Cerebellar nuclear complex (tissue), 1 donor: Measurements from ENCODE around the gene ITGA5.

Source experiments
- DNase-seq, 2 experiments: peaks; one replicate each; lab custom pipeline; 2025; lab: John Stamatoyannopoulos, UW

ITGA5 gene

DNA sequence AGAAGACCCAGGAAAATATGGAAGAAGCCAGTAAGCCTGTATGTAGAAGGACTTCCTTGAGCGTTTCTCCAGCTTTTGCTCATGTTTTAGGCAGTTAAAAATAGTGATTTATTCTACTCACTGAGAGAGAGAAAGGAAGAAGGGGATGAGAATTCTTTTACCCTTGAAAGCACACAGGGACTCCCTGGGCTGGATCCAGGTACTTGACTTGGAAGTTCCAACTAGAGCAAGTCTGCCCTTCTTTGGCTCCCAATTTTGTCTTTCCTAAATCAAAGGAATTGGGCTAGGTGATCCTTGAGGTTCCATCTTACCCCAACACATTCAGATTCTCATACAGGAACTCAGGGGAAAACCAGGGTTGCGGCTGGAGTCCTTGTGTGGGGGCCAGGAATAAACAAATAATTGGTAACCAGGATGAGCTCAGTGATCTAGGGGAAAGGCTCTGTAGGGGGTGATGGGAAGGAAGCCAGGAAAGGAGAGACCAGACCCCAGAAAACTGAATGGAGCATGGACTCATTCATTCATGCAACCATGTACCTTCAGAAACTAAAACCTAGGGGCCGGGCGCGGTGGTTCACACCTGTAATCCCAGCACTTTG lies 11.5 kb upstream of the ITGA5 start:
- DNase-seq = no peak

DNA sequence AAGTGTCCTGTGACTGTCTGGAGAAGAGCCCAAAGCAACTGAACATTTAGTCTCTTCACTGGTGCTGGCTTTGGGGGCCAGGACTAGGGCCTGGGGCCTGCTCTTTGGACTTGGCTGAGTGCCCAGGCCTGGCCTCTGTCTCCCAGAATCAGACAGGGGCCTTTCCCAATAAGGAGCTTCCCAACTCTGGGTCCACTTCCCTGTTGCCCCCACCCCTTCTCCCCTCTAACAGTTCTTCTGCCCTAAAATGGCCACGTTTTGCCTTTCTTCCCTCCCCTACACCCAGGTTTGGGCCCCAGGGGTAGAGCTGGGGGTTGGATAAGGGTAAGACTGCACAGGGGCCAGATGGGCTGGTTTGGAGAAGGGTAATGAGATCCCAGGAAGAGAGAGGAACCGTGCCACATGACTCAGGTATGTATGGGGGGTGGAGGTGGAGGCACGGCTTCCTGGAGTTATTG lies 10.0 kb upstream of the ITGA5 start:
- no peak for DNase-seq

DNA sequence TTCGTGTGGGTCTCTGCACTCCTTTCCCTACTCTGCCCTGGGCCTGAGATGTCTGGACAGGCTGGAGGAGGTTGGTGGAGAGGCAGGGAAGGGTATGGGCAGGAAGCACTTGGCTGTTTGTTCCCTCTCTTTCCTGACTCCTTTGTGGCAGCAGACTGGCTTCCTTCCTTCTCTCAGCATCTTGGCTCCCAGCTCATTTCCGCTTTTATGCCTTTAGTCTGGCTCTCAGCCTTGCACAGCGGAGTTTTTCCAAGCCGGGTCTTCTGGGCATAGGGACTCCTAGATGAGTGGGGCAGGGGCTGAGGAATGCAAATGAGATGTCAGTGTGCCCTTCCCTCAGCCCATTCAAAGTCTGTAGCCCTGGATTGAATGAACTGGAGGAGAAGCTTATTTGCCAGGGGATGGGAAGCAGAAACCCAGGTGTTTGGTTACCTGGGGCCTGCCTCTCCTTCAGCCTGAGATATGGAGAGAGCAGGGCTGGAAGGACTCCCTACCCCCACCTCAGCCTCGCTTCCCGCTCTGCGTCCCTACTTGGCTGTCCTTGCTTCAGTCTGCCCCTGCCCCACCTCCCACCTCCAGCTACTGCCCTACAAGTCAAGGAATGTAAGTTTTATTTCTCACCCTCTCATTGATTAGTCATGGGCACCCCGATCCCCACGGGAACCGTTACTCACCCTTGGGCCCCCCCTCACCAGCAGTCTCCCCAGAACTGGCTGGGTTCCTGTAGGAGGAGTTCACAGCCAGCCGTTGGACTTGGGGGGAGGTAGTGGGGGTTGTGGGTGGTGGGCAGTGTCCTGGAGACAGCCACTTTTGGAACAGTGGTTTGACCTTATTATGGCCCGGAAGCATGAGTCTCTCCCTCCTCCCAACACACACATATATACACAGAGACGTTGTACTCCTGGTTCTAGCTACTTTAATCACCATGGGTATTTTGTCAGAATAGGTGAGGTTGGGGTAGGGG lies 9.3 kb upstream of the ITGA5 start:
- DNase-seq = no peak

DNA sequence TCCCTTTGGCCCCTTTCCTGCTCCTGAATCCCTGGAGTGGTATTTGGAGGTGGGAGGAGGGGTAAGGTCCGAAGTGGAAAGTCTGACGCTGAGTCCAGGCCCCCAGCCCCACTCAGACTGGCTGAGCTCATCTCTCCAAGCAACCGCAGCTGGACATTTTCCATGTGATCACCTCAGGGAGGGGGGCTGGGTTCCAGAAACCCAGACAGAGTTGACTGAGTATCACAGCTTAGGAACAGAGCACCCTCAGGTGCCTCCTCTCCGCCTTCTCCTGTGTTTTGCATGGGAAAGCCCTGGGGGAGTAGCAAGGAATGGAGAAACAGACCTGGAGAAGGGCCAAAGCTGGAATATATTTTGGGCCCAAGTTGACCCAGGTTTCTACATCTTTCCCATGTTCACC lies 8.0 kb upstream of the ITGA5 start:
- no peak for DNase-seq

DNA sequence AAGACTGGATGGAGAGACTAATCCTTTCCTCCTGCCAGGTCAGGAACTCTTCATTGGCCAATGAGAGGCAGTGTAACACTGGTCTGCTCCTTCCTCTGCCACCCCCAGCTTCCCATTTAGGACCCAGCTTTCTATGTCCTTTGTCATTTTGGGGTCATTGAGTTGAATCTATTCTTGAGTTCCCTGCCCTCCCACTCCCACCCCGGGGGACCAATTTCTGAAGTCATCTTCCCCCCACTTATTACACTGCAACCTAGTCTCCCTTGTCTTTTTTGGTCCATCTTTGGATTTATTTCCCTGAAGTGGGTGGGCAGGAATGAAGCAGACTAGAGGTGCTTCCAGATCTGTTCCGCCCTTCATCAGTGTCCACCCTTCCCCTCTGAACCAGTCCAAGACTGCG lies 7.6 kb upstream of the ITGA5 start:
- DNase-seq = no peak

DNA sequence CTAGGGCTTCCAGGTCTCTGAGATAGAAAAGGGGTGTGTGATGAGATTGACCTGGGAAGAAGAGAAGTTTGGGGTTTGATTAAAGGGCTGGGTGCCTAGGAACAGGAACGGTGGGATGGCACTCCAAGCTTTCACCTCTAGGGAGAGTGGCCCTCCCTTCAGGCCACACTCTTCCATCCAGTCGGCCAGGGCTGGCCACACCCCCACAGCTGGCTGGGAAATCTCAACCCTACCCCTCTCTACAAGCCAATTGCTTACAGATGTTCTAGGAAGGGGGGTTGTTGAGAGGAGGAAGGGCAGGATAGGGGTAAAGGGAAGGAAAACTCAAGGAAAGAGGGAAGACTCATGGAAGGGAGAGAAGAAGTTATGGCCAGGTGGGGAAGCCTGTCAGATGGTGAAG lies 6.6 kb upstream of the ITGA5 start:
- no peak for DNase-seq

DNA sequence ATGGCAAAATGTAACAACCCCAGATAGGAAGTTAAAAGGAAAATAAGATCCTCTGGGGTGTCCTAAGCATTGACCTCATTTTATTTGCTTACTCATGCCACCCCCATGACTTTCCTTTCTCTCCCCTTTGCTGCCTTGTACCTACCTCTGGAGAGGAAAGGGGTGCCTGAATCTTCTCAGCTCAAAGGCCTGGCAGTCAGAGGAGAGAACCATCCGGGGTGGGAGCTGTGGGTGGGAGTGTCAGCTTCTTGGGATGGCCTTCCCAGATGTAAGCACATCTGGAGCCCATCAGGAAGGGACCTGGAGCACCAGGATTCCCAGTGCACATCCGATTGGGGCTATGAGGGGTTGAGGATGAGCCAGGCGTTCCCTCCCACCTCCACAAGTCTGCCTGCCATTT lies 5.2 kb upstream of the ITGA5 start:
- no peak for DNase-seq

DNA sequence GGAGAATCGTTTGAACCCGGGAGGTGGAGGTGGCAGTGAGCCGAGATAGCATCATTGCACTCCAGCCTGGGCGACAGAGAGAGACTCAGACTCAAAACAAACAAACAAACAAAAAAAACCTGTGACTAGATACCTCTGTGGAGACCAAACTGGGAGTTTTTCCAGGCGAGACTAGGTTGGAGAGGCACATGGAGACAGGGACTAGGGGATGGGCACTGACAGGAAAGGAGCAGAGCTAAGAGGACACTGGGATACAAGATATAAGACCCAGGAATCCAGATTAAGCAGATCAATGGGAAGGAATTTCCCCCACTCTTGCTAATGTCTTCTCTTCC lies 4.7 kb upstream of the ITGA5 start:
- no peak for DNase-seq

DNA sequence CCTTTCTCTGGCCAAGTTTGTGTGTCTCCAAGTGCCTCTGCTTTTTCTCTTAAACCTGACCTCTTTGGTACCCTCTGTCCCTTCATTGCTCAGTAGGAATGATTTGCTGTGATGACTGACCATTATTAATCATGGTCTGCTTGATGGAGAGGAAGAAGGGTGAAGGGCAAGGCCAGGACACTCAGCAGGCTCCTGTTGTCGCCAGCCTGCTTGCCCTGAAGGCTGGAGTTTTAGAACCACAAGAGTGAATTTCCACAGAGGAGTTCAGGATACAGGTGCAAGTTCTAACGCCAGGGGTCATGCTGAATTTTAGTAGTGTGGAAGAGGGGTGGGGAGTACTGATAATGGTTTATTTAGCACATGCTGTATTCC lies 2.8 kb upstream of the ITGA5 start:
- DNase-seq = no peak

DNA sequence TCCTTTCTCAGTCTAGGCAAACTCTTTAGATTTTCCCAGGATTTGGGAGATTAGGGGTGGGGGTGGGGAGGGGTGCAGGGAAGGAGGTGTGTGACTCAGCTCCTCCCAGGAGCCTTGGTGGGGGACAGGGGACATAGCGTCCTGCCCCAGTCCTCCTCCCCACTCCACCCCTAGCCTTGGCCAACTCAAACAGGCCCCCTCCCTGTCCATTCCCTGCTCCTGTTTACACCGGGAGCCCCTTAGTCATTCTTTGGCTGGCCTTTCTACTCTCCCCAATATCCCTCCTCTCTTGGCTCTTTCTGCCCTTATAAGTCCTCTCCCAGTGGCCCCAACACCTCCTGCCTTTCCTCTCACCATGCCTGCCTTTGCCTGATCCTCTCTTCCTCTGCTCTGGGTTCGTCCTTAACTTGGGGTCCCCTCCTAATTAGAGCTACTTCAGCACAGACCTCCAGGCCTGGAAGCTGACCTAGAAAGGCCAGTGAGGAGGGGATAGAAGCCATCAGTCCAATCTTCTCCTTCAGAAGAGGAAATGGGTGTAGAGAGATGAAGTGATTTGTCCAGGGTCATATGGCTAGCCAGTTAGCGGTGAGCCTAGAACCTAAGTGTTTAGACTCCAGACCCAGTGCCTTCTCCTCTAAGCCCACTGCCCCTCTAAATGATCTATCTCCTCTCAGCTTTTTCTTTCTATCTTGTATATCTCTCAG lies 2.3 kb upstream of the ITGA5 start:
- DNase-seq = no peak

DNA sequence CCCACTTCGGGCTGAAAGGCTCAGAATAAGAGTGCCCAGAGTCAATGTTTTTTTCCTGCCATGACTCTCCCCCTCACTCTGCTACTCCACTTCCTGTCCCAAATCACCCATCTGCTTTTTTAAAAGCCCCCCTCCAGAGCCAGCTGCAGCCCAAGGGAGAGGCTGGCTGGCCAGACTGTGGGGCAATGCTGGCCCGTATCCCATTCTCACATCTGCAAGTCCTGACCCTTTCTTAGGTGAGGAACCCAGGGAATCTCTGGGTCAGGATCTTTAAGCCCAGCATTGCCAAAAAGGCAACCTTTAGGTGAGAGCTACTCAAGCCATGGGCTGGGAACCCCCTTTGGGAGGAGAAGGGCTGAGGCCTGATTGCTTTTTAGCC lies 1.7 kb upstream of the ITGA5 start:
- DNase-seq = no peak

DNA sequence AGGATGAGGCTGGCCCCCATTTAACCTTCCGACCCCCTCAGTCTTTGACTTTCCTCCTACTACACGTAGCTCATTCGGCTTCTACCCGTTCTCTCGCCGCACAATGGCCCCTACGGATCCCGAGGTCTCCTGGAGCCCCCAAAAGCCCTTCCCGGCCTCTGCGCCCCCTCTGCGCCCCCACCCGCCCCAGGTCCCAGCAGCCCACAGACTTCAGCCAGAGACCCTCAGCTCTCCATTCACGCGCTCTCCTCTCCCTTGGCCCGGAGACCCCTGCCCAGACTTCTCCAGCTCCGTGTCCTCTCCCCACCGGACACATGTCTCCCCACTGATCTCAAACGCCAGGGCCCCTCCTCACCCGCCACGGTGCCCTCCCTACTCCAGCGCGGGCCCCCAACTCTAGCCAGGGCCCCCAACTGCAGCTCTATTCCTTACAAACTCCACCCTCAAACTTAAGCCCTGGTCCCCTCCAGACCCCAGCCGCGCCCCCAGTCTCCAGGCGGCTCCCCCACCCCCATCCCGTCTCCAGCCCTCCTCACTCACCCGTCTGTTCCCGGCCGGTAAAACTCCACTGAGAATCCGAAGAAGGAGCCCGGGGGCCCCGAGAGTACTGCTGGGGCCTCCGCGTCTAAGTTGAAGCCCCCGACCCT lies 502 bp downstream of the ITGA5 start:
- no peak for DNase-seq

DNA sequence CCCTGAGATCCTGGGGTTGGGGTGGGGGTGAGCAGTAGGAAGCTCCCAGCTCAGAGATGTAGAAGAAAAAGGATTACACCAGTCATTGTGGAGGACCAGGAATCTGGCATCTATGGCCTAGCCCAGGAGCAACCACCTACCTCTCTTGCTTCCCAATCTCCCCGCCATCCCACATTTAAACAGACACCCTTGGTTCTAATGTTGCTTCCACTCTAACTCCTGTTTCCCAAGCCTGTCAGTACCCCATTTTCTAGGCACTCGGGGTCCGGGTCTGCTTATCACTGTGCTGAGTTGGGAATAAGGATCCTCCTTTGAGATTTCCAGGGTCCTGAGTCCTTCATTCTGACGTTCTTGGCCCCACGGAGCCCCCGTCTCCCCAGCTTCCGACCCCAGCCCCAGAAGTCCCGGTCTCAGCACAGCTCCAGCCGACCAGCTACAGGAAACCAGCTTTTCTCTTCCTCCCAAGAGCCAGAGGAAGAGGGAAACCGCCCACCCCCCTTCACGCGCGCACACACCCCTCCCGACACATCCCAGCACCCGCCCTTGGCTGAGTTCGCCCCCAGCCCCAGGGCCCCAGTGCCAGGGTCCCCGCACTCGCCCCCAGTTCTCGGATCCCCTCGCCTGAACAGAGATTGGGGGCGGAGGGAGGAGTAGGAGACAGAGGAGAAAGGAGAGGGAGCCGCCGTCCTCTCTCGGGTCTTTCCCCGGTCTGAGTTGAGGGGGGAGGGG lies 1.2 kb downstream of the ITGA5 start:
- DNase-seq = no peak

DNA sequence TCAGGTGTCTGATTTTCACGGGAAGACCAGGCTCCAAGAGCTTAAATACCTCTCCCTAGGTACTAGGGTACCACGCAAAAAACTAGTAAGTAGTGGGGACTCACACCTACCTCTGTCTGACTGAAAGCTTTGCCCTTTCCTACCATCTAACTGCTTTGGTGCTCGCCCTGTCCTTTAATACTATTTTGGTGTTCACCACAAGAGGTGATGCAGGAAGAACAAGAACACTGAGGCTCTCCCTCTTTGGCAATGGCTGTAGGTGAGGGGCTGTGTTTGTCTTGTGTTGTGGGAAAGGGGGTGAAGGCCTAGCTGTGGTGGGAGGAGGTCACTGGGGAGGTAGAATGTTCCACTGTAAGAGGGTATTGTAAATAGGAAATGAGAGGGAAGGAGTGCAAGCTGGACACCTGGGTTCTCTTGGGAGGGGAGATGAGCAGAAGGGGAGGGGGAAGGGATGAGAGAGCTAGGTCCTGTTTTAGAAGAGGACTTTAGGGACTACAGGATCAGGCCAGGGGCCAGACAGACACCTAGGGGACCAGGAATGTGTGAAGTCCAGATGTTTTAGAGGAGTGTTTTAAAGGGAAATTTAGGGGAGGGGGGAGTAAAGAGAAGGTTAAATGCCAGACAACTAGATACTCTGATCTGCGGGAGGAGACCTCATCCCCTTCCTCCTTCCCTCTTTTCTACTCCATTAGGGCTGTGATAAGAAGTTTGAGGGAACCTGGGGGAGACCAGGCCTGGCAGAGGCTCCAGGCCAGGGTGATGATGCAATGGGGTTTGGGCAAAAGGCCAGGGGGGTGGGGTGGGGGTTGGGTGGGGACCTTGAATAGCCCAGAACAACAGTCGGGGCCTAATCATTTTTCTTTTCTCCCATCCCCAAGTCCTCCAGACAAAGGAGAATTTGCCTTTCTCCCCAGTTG lies 2.1 kb downstream of the ITGA5 start:
- DNase-seq = no peak

DNA sequence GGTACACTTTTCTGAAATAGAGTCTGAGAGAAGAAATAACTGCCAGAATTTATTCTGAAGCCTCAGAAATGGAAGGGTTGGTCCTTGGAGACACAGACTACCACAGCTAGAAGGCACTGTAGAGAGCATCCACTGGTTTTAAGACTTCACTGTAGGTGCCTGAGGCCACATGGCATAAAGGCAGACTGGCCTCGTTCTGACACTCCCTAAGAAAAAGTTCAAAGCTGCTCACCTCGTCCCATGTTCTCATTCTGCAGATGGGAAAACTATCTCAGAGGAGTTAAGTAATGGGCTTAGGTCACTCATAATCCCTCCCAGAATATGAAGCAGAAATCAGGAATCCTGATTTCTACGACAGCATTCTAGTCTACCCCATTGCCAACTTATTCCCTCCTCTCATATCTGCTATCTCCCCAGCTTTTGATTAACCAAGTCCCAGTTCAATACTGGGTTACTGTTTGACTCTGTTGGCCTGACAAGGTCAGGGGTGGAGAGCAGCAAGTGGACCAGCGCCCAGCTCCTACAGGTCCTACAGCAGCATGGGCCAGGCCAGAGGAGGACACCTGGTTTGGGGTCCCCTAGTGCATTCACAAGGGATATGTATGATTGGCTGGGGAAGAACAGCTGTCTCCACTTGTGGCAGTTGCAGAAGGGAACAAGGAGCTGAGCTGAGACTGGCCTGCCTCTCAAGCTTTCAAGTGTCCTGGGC lies 3.7 kb downstream of the ITGA5 start:
- DNase-seq = no peak

DNA sequence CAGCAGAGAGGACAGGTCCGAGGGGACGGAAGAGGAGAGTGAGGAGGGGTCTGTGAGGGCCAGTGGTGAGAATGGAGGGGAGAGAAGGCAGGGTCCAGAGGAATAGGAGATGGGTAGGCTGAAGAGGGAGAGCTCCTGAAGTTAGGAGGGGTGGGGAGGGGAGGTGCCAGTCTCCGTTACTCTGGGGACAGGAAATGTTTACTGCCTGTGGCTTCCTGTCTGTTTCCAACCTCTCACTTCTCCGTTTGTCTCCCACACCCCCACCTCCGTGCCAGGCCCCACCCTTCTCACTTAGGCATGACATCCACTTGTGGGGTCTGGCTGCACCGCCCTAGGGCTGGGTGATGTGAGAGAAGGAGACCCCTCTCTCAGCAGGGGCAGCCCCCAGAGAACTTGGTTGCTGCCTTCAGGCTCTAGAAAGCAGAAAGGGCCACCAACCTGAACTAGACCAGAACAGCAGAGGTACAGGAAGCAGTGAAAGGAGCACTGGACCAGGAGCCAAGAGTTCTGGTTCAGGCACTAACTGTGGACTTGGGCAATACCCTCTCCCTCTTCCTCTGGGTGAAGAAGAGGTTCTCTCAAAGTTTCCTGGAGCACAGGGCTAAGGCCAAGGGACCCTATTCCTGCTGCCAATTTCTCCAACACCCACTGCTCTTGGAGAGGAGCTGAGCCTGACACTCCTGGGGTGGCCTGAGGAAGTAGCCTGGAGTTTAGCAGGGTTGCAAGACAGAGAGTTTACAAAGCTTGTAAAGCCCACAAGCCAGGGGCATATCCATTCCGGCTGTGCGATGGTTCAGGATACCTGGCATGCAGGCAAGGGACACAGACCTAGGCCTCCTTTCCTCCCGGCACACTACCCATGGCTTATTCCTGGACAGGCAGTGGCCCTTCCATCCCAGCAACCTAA lies 5.5 kb downstream of the ITGA5 start:
- no peak for DNase-seq

DNA sequence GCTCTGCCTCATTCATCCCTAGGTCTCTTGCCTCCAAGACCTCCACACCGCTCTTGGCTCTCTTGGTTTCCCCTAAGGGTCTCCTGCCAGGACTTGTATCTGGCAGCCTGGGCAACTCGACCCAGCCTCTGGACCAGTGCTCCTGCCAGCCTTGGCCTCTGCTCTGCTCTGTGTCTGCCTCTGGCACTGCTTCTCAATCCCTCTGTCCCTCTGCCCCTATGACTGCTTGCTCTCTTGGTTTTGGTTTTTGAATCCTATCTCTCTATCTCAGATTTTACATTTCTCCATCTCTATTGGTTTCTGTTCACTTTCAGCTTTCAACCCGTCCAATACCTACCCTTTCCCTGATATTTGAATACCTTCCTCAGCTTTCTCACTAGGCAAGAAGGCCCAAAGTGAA lies 6.3 kb downstream of the ITGA5 start:
- no peak for DNase-seq

DNA sequence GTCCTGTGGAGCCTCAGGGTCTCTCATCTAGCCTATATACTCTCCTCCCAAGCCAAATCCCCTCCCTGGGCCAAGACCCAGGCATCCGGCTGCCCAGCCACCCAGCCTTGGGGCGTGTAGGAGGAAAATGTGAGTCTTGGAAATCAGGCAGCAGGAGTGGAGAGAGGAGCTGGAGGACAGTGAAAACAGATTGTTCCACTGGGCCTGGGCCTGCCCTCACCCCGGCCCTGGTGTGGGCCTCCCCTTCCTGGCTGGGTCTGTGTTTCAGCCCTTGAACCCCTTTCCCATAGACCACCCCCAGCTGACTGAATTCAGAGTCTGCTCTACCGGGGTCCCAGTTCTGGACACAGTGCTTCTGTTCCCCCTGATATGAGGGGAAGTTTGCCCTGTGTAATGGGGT lies 6.7 kb downstream of the ITGA5 start:
- no peak for DNase-seq
